Kidney (tissue), 14 donors: ENCODE results near the gene PKLR. TPM values are rescaled to one million over a fixed set of nuclear protein-coding genes. Genes with fewer than 3 reads are reported as not detected.

ENCODE experiments used
- DNase-seq, 5 donors: peaks; one replicate each; pipeline ENCODE4 v3.0.0-alpha.2; 2013 to 2020
- FAIRE-seq: peaks from 2 replicates; lab custom pipeline; 2012; peaks lifted over from hg19 to GRCh38; lab: Jason Lieb, UNC
- H3K27ac ChIP-seq, 2 donors: one replicate each; pipeline ENCODE4 v1.7.0; 2013; ENCODE audit warnings: low read depth in 2 of 2, low read length in 2 of 2, inconsistent platforms in 1 of 2
- H3K27me3 ChIP-seq: one replicate; pipeline ENCODE4 v1.7.1; 2013; ENCODE audit warnings: low read length, inconsistent platforms; ENCODE audit not compliant: control insufficient read depth, insufficient read depth
- H3K36me3 ChIP-seq, 3 donors: one replicate each; pipeline versions ENCODE4 v1.7.0 to v1.7.1; 2013; ENCODE audit warnings: low read length in 3 of 3, control low read depth in 1 of 3, inconsistent platforms in 1 of 3; ENCODE audit not compliant: insufficient read depth in 3 of 3, control insufficient read depth in 2 of 3
- H3K4me1 ChIP-seq, 3 donors: one replicate each; pipeline versions ENCODE4 v1.7.0 to v1.7.1; 2013; ENCODE audit warnings: low read length in 3 of 3, inconsistent platforms in 1 of 3, low read depth in 1 of 3; ENCODE audit not compliant: control insufficient read depth in 2 of 3, insufficient read depth in 2 of 3
- H3K4me3 ChIP-seq, 3 donors: one replicate each; pipeline versions ENCODE4 v1.7.0 to v1.8.1; 2013; ENCODE audit warnings: low read length in 3 of 3, control low read depth in 1 of 3, inconsistent platforms in 1 of 3
- H3K9ac ChIP-seq, 3 donors: one replicate each; pipeline versions ENCODE4 v1.7.0 to v1.7.1; 2013; ENCODE audit warnings: low read length in 3 of 3, control low read depth in 1 of 3, inconsistent platforms in 1 of 3
- H3K9me3 ChIP-seq, 3 donors: one replicate each; pipeline versions ENCODE4 v1.7.0 to v1.7.1; 2013; ENCODE audit warnings: low read length in 3 of 3, control low read depth in 1 of 3, inconsistent platforms in 1 of 3; ENCODE audit not compliant: control insufficient read depth in 2 of 3, insufficient read depth in 1 of 3
- intact Hi-C: fragments of 100-400 bp; cut with DNase I; formaldehyde crosslinking; loops from one replicate; pipeline ENCODE4 v1.11.1; 2022
- polyA plus RNA-seq: library from polyadenylated mRNA; stranded (reverse); fragments of 350-450 nt; fragmentation: Illumina TruSeq; extraction: RNeasy Lipid Tissue Mini Kit (QIAGEN cat#74804); gene quantifications from one replicate; pipeline ENCODE4 v1.2.3, GENCODE V29; 2014; ENCODE audit warnings: low read depth, low replicate concordance; ENCODE audit not compliant: insufficient read depth
- total RNA-seq: library from RNA; stranded (reverse); fragmentation: NEBNext Ultra II Directional; extraction: Animal tissue kit (Norgen Biotek cat#: 25700); gene quantifications from one replicate; pipeline ENCODE4 v1.2.1, GENCODE V29; 2021
- TF ChIP-seq, protein P1 (sequence below): IDR thresholded peaks from 3 replicates; pipeline ENCODE4 v1.5.1; 2012; ENCODE audit warnings: mild to moderate bottlenecking, moderate library complexity, borderline replicate concordance; ENCODE audit not compliant: insufficient read depth; ENCODE audit errors: extremely low read depth
- donor health status: control.
- donor health status: control.
- donor health status: control.
- donor health status: control.
- donor health status: control.
- donor health status: DM: yes; HTN: yes; CAD: no.
- donor health status: Normal renal cell carcinoma (clear cell type).

The PKLR gene
- total and polyA plus RNA-seq, 2 donors from 2014 or later, result 0.82 to 19.9 TPM

- H3K27ac ChIP-seq, result peak overlapping the region; percentile 25 to 74
- DNase-seq, result peak; percentile 62 to 90 (median 81)
- FAIRE-seq, result no peak
- no peaks in the 10 kb centered on the region for H3K9me3 ChIP-seq
- peaks cover 0 to 2% (median 1%) of the 10 kb centered on the region in 3 donors for H3K36me3 ChIP-seq
- intact Hi-C loops, result no loop called here
- H3K27me3 ChIP-seq, result no peaks in the 10 kb centered on the region
- H3K4me3 ChIP-seq, result peak overlapping the region; percentile 66 to 92 (median 72)
- TF ChIP-seq, protein P1, sequence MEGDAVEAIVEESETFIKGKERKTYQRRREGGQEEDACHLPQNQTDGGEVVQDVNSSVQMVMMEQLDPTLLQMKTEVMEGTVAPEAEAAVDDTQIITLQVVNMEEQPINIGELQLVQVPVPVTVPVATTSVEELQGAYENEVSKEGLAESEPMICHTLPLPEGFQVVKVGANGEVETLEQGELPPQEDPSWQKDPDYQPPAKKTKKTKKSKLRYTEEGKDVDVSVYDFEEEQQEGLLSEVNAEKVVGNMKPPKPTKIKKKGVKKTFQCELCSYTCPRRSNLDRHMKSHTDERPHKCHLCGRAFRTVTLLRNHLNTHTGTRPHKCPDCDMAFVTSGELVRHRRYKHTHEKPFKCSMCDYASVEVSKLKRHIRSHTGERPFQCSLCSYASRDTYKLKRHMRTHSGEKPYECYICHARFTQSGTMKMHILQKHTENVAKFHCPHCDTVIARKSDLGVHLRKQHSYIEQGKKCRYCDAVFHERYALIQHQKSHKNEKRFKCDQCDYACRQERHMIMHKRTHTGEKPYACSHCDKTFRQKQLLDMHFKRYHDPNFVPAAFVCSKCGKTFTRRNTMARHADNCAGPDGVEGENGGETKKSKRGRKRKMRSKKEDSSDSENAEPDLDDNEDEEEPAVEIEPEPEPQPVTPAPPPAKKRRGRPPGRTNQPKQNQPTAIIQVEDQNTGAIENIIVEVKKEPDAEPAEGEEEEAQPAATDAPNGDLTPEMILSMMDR, result peak; percentile 34
- H3K9ac ChIP-seq, result peak overlapping the region; percentile 20 to 81 (median 26)
- H3K4me1 ChIP-seq, result peaks cover 0 to 18% (median 7%) of the 10 kb centered on the region in 3 donors
Measured at GRCh38 chr1:155324717-155325602, 23.7 kb upstream of the PKLR start.

- DNase-seq (peak; percentile 93 to 99 (median 96)), FAIRE-seq (no peak)
- intact Hi-C loops, result no loop called here
- Histone ChIP-seq H3K9me3 (no peaks in the 10 kb centered on the region), H3K27me3 (no peaks in the 10 kb centered on the region), H3K4me1 (peaks cover 0 to 19% (median 7%) of the 10 kb centered on the region in 3 donors), H3K27ac (peak overlapping the region; percentile 95 to 97), H3K36me3 (no peaks in the 10 kb centered on the region), H3K9ac (peak overlapping the region; percentile 59 to 81 (median 74)), H3K4me3 (peak overlapping the region; percentile 72 to 92 (median 75))
- TF ChIP-seq, protein P1, result no peak
Measured at GRCh38 chr1:155324037-155324716, 22.9 kb upstream of the PKLR start.

GRCh38 chr1:155323729-155324036 is 22.4 kb upstream of the PKLR start:
- peak; percentile 86 to 96 (median 93) for DNase-seq

More at GRCh38 chr1:155323729-155324036, 22.4 kb upstream of the PKLR start:
- H3K36me3 ChIP-seq, result no peaks in the 10 kb centered on the region
- H3K27ac ChIP-seq, result peak overlapping the region; percentile 95 to 97
- peaks cover 0 to 19% (median 7%) of the 10 kb centered on the region in 3 donors for H3K4me1 ChIP-seq
- H3K27me3 ChIP-seq, result no peaks in the 10 kb centered on the region
- H3K9ac ChIP-seq, result peak overlapping the region; percentile 59 to 81 (median 74)
- peak overlapping the region; percentile 72 to 92 (median 75) for H3K4me3 ChIP-seq
- no peak for FAIRE-seq
- H3K9me3 ChIP-seq, result no peaks in the 10 kb centered on the region
- intact Hi-C loops, result no loop called here
- TF ChIP-seq, protein P1, result no peak
